Measurements from ENCODE around the gene LOXHD1.

DNA sequence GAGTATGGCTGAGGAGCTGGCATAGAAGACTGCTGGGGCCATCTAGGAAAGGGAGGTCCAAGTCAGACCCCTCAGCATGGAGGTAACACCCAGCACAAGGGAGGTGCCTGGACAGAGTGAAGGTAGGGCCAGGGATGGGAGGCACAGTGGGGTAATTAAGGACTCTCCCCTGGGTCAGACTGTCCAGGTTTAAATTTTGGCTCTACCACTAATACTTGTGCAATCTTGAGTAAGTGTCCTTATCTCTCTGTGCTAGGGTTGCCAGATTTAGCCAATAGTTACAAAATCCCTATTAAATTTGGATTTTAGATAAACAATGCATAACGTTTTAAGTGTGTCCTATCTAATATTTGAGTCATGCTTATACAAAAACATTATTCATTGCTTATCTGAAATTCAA lies 109.5 kb downstream of the LOXHD1 start:
- TF ChIP-seq, protein P1, sequence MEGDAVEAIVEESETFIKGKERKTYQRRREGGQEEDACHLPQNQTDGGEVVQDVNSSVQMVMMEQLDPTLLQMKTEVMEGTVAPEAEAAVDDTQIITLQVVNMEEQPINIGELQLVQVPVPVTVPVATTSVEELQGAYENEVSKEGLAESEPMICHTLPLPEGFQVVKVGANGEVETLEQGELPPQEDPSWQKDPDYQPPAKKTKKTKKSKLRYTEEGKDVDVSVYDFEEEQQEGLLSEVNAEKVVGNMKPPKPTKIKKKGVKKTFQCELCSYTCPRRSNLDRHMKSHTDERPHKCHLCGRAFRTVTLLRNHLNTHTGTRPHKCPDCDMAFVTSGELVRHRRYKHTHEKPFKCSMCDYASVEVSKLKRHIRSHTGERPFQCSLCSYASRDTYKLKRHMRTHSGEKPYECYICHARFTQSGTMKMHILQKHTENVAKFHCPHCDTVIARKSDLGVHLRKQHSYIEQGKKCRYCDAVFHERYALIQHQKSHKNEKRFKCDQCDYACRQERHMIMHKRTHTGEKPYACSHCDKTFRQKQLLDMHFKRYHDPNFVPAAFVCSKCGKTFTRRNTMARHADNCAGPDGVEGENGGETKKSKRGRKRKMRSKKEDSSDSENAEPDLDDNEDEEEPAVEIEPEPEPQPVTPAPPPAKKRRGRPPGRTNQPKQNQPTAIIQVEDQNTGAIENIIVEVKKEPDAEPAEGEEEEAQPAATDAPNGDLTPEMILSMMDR (tag by site-specific recombination; IDR thresholded peaks at IDR 0.05): no peak
- TF ChIP-seq TCF7L2 (IDR thresholded peaks at IDR 0.05; ENCODE audit: borderline replicate concordance, low read depth, low read length): no peak
- TF ChIP-seq, protein P2, sequence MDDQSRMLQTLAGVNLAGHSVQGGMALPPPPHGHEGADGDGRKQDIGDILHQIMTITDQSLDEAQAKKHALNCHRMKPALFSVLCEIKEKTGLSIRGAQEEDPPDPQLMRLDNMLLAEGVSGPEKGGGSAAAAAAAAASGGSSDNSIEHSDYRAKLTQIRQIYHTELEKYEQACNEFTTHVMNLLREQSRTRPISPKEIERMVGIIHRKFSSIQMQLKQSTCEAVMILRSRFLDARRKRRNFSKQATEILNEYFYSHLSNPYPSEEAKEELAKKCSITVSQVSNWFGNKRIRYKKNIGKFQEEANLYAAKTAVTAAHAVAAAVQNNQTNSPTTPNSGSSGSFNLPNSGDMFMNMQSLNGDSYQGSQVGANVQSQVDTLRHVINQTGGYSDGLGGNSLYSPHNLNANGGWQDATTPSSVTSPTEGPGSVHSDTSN (CRISPR knock-in tag; IDR thresholded peaks at IDR 0.05): no peak
- TF ChIP-seq ZNF626 (tag by site-specific recombination; IDR thresholded peaks at IDR 0.05): no peak
- TF ChIP-seq YY1 (tag by site-specific recombination; IDR thresholded peaks at IDR 0.05): no peak
- no peak for TF ChIP-seq ZNF37A (tag by site-specific recombination; IDR thresholded peaks at IDR 0.05)
- TF ChIP-seq SALL2 (tag by site-specific recombination; IDR thresholded peaks at IDR 0.05; ENCODE audit: borderline replicate concordance): no peak
- no peak for TF ChIP-seq ZNF645 (tag by site-specific recombination; IDR thresholded peaks at IDR 0.05)
- TF ChIP-seq ZNF560 (tag by site-specific recombination; IDR thresholded peaks at IDR 0.05; ENCODE audit: borderline replicate concordance): no peak

Measured in HEK293 (cell line).